ENCODE data around the gene TPRKB.
"Not testable (repeated sequence)": the region's sequence is repeated elsewhere in the genome, so short reads cannot be mapped to it uniquely, and the experiment has no call there.

TPRKB gene

DNA sequence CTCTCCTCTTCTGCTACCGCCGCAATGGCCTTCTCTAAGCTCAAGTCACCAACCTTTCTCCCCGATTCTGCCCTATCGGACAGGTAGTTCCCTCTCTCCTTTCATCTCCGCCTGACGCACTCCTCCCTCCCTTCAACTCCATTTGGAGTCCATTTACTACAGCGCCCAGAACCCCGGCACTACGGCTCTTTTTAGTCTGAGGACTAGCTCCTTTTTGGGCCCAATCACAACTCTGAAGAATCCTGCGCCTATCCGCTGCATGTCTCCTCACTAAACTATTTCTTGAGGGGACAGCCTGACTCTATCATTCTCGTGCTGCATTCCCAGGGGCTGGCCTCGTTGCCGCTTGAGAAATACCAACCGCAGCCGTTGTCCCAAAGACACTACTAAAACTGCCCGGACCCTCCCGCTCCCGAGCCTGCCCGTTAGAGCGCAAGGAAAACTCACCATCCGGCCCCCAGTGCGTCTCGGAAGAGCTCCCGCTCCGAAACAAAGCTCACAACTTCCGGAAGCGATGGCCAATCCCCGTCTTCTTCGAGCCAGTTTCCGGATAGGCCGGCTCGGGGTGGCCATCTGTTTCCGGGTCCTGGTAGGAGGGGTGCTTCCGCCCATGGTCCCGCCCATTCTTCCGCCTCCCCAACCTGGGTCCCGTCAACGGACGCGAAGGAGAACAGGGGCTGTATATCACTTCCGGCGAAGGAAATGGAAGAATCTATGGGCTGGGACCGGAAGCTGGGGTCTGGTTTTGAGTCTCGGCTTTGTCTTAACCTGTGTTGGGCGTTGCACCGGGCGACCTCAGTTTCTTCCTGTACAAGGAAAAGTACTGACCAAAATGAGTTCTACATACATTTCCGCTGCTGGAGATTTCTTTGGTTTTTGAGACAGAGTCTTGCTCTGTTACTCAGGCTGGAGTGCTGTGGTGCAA is at the start of gene TPRKB:
Gene TPRKB, minus strand, starts transcription at position 491 of the 925 bp plus-strand sequence. CDS start 2,776 bp downstream, outside the sequence.
- peak; percentile 96 for DNase-seq

DNA sequence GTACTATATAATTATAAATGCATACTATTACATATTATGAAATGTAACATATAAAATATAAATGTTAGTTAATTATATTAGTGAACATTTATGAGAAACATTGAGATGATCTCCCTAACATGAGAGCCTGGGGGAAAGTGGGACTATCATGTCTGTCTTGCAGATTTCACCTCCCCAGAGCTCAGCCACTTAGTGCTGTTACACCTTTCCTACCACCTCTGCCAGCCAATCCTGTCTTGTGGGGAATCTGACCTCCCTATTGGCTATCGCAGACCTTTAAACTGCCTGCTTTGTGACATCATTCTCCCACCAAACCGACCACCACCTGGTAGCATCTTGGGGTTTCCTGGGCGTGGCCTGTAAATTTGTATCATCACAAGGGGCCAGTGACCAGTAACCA is 46.7 kb upstream of the TPRKB start, which contains the start of gene C2orf78:
Gene C2orf78, plus strand, starts transcription at position 301 of the 400 bp plus-strand sequence. CDS start 127 bp downstream, outside the sequence.
- DNase-seq, result not testable (repeated sequence)

- DNase-seq, result not testable (repeated sequence)
These were observed 46.3 kb upstream of the TPRKB start for GRCh38 chr2:73783402-73783801.

- DNase-seq, result no peak
These were observed 43.1 kb upstream of the TPRKB start for GRCh38 chr2:73780237-73780582.

DNA sequence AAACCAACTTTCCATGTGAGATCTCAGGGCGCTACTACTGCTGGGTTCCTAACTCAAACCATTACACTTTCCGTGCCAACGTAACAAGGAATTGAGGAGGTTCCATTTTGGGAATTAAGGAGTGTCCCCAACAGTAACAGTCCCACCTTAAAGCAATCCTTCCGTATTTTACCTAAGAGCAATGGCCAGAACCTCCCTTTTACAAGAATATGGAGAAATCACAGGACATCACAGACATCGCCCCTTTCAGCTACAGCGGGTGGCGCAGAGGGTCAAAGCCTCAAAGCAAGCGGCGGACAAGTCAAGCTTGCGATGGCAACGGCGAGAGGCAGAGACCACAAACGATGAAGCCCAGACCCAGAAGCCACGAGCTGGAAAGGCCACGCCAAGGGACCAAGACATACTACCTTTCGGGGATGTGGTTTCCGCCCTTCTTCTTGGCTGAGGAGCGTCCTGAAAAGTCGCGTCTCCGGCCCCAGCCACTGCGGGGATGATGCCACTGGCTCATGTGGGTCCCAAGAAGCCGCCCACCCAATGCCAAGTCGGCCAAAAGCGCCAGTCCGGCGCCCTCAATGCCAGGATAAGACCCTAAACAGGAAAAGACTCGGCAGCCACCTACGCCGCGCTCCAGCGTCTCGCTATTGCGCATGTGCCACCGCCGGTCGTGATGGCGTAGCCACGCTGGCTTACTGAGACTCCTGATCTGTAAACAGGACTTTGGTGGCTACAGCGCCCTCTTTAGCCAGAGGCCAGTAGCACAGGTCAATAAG is 42.5 kb upstream of the TPRKB start, which contains the start of gene DUSP11:
Gene DUSP11, minus strand, starts transcription at position 637 of the 770 bp plus-strand sequence. Its CDS starts 129 bp downstream, at position 508.
- peak; percentile 80 for DNase-seq

GRCh38 chr2:73778867-73779466 is 41.8 kb upstream of the TPRKB start:
- DNase-seq, result not testable (repeated sequence)

- DNase-seq, result no peak
These were observed 39.8 kb upstream of the TPRKB start for GRCh38 chr2:73776869-73777519.

DNA sequence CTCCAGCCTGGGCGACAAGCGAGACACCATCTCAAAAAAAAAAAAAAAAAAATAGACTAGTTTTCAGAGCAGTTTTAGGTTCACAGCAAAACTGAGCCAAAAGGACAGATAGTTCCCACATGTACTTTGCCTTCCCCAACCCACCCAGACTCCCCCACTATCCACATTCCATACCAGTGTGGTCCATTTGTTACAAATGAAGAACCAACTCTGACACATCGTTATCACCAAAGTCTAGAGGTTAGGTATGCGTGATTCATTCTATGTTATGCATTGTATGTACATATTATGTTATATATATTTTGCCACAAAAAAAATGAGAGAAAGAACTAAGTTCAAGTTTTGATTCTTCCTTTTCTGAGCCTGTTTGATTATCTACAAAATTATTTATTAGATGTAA is 39.2 kb upstream of the TPRKB start:
- DNase-seq, result no peak

- DNase-seq, result no peak
These were observed 35.7 kb upstream of the TPRKB start for GRCh38 chr2:73772819-73773218.

- DNase-seq, result no peak
These were observed 33.6 kb upstream of the TPRKB start for GRCh38 chr2:73770725-73771124.

- no peak for DNase-seq
These were observed 29.8 kb upstream of the TPRKB start for GRCh38 chr2:73766994-73767393.

DNA sequence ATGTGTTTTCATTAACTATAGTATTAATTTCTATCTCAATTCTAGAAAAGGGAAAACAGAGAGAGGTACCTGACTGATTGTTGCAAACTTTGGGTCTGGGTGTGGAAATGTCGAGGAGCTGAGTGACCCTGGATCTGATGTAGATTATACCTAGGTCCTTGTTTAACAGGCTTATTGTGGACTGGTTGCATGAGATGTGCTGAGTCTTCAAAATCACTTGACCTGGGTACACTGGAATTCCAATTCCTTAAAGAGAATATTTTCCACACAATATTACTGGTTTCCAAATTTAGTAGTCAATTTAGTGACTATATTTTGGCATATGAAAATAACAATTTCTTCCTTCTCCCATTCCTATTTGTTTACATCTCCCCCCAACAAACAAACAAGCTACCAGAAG is 29.2 kb upstream of the TPRKB start:
- DNase-seq, result no peak

DNA sequence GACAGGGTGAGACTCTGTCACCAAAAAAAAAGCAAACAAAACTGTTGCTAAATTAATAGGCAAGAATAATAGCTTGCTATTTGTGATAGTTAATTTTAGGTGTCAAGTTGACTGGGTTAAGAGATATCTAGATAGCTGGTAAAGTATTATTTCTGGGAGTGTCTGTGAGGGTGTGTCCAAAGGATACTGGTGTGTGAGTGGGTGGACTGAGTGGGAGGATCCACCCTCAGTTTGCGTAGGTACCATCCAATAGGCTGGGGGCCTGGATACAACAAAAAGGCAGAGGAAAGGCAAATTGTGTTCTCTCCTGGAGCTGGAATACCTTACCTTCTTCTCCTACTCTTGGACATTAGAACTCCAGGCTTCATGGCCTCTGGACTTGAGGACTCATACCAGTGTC is 27.8 kb upstream of the TPRKB start:
- no peak for DNase-seq

- DNase-seq, result no peak
These were observed 25.4 kb upstream of the TPRKB start for GRCh38 chr2:73762571-73762970.

- no peak for DNase-seq
These were observed 22.8 kb upstream of the TPRKB start for GRCh38 chr2:73759904-73760303.

DNA sequence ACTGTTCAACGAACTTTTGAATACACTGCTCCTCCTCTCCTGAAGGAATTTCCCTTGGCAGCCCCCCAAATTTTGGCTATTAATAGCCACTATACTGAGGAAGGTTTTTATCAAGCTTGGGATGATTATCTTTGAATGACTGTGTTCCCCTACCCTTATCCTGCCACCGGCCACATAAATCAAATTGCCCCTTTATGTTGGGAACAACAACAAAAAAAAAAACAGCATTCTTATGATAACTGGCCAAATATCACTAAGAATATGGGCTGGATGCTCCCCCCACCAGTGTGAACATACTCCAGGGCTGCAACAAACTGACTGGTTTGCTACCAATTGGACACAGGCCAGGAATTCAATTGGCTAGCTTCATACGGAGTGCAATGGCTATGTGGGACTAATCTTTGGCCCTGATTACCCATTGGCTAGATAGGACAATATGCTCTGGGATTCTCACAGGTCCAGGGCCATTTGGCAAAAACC is 22.2 kb upstream of the TPRKB start:
- no peak for DNase-seq

DNA sequence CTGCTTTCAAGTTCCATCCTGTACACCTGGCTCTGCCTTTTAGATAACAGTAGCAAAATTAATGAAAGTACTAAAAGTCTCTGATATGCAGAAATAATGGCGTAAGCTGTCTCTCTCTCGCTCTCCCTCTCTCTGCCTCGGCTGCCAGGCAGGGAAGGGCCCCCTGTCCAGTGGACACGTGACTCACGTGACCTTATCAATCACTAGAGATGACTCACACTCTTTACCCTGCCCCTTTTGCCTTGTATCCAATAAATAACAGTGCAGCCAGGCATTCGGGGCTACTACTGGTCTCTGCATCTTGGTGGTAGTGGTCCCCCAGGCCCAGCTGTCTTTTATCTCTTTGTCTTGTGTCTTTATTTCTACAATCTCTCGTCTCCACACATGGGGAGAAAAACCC is 17.2 kb upstream of the TPRKB start:
- DNase-seq, result not testable (repeated sequence)

- no peak for DNase-seq
These were observed 12.2 kb upstream of the TPRKB start for GRCh38 chr2:73749314-73749713.

DNA sequence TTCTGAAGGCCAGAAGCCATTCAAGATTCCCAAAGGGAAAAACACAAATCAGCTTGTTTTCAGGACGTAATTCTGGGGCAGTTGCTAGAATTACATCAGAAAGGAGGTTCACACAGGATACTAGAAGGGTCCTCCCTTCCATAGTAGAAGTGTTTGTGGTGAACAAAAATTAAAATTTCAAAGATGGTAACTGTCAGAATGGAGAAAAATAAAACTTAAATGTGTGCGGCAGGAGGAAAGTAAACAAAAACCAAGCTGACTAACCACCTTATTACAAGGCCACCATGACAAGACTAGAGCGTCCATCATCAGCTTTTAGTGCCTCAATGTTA is 9.7 kb upstream of the TPRKB start:
- DNase-seq, result no peak

DNA sequence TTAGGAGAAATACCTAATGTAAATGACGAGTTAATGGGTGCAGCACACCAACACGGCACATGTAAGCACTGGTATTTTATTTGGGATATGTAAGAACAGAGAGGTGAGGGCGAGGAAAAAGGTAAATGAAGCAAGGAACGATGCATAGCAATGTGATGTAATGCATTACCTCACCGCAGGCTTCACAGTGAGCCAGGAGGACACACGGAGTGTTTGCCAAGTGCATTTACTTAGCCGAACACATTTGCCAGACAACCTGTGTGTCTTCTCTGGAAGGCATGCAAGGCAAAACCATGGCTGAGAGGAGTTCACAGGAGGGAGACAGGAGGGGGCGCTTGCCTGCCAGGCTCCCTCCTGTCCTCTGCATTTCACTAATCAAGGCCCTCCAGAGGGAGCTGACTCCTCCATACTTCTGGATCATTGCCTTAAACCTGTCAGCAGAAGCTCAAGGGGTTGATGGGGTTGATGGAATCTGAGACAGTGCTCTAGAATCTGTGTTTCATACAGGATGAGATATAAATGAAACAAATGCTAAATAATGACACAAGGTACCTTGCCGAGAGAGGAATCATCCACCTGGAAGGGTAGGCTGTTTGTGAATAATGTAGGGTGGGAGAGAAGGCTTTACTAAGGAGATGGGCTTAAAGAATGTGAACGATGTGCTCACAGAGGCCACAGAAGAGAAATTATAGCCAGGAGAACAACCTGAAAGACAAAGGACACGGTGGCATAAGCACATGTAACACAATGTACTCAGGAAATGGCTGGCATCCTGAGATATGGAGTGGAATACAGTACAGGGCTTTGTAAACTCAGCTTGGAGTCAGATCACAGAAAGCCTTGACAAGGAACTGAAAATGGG is 9.1 kb upstream of the TPRKB start:
- DNase-seq, result no peak

- no peak for DNase-seq
These were observed 3.6 kb upstream of the TPRKB start for GRCh38 chr2:73740767-73741166.

- no peak for DNase-seq
These were observed 2.0 kb upstream of the TPRKB start for GRCh38 chr2:73739101-73739500.
